ENCODE results near the gene DRD4.

Gene DRD4

DNA sequence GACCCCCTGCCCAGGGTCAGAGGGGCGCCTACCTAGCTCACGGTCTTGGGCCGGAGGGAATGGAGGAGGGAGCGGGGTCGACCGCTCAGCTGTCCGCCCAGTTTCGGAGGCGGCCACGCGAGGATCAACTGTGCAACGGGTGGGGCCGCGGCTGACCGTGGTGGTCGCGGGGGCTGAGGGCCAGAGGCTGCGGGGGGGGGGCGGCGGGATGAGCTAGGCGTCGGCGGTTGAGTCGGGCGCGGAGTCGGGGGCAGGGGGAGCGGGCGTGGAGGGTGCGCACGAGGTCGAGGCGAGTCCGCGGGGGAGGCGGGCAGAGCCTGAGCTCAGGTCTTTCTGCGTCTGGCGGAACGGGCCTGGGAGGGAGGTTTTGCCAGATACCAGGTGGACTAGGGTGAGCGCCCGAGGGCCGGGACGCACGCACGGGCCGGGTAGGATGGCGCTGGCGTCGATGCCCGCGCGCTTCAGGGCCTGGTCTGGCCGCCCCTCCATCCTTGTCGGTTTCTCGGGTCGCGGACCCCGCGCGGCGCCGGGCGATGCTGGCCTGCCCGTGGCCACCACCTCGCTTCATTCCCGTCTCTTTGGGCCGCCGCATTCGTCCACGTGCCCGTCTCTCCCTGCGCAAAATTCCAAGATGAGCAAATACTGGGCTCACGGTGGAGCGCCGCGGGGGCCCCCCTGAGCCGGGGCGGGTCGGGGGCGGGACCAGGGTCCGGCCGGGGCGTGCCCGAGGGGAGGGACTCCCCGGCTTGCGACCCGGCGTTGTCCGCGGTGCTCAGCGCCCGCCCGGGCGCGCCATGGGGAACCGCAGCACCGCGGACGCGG is at the start of gene DRD4:
Gene DRD4 (plus strand): TSS at position 759 of the 822 bp plus-strand sequence. CDS start 36 bp downstream, at position 795.
- no peak for DNase-seq (ENCODE audit: low read depth, low spot score)

- DNase-seq (ENCODE audit: low read depth, low spot score), result no peak
Measured at GRCh38 chr11:587546-587945, 49.5 kb upstream of the DRD4 start.

GRCh38 chr11:587978-588380 is 49.1 kb upstream of the DRD4 start:
- DNase-seq (ENCODE audit: low read depth, low spot score), result no peak

- DNase-seq (ENCODE audit: low read depth, low spot score), result no peak
Measured at GRCh38 chr11:589798-590197, 47.3 kb upstream of the DRD4 start.

- DNase-seq (ENCODE audit: low read depth, low spot score), result no peak
Measured at GRCh38 chr11:590997-591396, 46.1 kb upstream of the DRD4 start.

GRCh38 chr11:592501-592900 is 44.6 kb upstream of the DRD4 start:
- DNase-seq (ENCODE audit: low read depth, low spot score), result no peak

- DNase-seq (ENCODE audit: low read depth, low spot score), result no peak
Measured at GRCh38 chr11:592918-593317, 44.2 kb upstream of the DRD4 start.

DNA sequence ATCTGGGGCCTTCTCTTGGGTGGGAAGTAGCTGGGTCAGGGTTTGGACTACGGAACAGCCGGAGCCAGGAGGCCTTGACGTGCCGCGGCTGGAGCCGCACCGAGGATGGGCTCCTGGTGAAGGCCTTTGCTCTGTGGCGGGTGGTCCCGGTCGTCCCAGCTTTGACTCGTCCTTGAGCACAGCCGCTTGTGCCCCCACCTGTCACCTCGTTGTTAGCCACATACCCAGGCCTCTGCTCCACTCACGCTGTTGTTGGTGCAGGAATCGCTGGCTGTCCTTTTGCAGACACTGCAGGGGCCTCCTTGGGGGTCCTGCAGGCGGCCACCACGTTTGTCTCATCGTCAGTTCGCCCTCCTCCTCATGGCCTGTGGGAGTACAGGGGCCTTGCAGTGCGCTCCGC is 43.7 kb upstream of the DRD4 start:
- DNase-seq (ENCODE audit: low read depth, low spot score), result no peak

GRCh38 chr11:595400-595799 is 41.7 kb upstream of the DRD4 start:
- DNase-seq (ENCODE audit: low read depth, low spot score), result no peak

DNA sequence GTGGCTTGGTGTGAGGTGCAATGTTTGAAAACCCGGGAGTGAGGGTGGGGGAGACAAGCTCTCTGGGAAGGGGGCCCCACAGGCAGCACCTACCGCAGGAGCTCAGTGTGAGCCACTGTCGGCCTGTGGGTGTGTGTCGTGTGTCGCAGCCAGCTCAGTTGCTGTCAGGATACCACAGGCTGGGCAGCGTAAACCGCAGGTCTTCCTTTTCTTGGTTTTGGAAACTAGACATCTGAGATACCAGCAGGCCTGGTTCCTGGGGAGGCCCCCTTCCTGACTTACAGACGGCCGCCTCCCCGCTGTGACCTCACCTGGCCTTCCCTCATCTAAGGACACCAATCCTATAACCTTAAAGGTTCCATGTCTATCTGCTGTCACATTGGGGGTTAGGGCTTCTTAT is 40.7 kb upstream of the DRD4 start:
- DNase-seq (ENCODE audit: low read depth, low spot score), result no peak

- no peak for DNase-seq (ENCODE audit: low read depth, low spot score)
Measured at GRCh38 chr11:597166-597725, 39.8 kb upstream of the DRD4 start.

DNA sequence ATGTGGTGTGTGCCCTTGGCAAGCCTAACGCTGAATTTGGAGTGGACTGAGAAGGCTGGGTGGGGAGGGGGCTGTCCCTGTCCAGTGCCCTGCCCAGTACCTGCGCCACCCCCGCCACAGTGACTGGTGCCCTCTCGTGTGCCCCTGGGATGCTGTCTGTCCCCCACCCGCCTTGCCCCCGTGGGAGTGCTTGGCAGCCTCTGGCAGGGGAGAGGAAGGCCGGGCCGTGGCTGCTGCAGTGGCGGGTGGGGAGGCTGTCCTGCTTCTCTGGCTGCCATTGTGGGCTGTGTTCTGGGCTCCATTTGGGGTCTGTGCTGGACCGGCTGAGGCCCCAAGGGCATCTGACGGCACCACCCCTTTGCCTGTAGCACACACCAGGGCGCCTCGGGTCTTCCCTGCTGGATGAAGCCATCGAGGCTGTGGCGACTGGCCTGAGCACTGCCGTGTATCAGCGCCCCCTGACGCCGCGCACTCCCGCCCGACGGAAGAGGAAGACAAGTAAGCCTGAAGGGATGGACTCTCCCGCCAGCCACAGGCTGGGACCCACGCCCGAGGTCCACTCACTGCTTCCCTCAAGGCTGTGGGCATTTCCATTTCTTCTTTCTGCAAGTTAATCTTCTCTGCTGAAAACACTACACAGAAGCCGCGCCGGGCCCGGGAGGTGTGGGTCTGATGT is 38.9 kb upstream of the DRD4 start:
- no peak for DNase-seq (ENCODE audit: low read depth, low spot score)

DNA sequence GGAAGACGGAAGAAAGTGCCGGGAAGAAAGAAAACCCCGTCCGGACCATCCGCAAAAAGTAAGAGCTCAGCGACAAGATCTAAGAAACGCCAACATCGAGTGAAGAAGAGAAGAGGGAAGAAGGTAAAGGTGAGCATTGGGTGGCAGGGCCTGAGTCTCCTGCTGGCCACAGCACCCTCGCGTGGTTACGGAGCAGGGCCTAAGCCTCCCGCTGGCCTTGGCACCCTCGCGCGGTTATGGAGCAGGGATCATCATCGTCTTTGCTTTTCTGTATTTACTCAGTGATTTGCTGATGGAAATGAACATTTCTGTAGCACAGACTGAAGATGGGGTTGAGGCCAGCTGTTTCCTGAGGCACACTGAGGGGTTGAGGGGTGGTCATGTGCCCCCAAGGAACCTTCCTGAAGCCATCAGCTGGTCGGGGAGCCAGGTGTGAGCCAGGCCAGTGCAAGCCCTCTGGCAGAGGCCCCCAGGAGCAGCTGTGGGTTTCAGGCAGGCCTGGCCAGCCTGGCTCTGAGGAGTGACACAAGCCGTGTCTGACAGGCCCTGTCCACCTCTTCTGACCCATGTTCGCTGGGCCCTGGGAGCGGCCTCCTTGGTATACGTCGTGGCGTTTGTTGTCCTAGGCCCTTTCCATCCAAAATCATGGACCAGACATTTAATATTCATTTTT is 35.4 kb upstream of the DRD4 start:
- DNase-seq (ENCODE audit: low read depth, low spot score), result no peak

DNA sequence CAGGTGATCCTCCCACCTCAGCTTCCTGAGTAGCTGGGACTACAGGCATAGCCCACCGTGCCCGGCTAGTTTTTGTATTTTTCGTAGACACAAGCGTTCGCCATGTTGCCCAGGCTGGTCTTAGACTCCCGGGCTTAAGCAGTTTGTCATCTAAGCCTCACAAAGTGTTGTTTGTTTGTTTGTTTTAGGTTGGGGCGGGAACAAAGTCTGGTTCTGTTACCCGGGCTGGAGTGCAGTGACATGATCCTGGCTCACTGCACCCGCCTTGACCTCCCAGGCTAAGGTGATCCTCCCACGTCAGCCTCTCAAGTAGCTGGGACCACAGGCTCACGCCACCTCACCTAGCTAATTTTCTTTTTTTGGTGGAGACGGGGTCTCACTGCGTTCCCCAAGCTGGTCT is 33.9 kb upstream of the DRD4 start:
- DNase-seq (ENCODE audit: low read depth, low spot score), result no peak

GRCh38 chr11:605286-606129 is 31.6 kb upstream of the DRD4 start:
- DNase-seq (ENCODE audit: low read depth, low spot score), result no peak

DNA sequence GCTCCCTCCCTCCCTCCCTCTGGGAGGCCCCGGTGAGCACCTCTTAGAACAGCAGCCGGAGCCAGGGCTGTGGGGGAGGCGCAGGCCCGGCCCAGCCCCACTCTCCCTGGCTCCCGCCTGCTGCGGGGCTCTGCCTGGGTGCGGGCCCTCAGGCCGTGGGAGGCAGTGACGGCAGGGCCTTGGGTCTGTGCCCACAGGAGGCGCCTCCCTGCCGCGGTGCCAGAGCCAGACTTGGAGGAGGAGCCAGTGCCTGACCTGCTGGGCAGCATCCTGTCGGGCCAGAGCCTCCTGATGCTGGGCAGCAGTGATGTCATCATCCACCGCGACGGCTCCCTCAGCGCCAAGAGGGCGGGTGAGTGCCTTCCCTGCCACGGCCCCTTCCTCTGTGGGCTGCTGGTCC is 30.8 kb upstream of the DRD4 start:
- no peak for DNase-seq (ENCODE audit: low read depth, low spot score)

GRCh38 chr11:607020-607780 is 29.9 kb upstream of the DRD4 start:
- DNase-seq (ENCODE audit: low read depth, low spot score), result no peak

DNA sequence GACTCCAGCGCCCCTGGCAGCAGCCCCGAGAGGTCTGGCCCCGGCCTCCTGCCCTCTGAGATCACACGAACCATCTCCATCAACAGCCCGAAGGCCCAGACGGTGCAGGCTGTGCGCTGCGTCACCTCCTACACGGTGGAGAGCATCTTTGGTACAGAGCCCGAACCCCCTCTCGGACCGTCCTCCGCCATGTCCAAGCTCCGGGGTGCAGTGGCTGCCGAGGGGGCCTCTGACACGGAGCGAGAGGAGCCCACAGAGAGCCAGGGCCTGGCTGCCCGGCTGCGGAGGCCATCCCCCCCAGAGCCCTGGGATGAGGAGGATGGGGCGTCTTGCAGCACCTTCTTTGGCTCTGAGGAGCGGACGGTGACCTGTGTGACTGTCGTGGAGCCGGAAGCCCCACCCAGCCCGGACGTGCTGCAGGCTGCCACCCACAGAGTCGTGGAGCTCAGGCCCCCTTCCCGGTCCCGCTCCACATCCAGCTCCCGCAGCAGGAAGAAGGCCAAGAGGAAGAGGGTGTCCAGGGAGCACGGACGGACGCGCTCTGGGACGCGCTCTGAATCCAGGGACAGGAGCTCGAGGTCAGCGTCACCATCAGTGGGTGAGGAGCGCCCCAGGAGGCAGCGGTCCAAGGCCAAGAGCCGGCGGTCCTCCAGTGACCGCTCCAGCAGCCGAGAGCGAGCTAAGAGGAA is 29.0 kb upstream of the DRD4 start:
- DNase-seq (ENCODE audit: low read depth, low spot score), result no peak

- DNase-seq (ENCODE audit: low read depth, low spot score), result no peak
Measured at GRCh38 chr11:608791-609251, 28.2 kb upstream of the DRD4 start.

- no peak for DNase-seq (ENCODE audit: low read depth, low spot score)
Measured at GRCh38 chr11:609341-609811, 27.7 kb upstream of the DRD4 start.

All from iPS DF 19.7 (cell line).